ENCODE results near the gene DHH. TPM values are rescaled to one million over a fixed set of nuclear protein-coding genes. Genes with fewer than 3 reads are reported as not detected.

The DHH gene
- total RNA-seq, 1 experiment from 2014 or later = 0.15 TPM

DNA sequence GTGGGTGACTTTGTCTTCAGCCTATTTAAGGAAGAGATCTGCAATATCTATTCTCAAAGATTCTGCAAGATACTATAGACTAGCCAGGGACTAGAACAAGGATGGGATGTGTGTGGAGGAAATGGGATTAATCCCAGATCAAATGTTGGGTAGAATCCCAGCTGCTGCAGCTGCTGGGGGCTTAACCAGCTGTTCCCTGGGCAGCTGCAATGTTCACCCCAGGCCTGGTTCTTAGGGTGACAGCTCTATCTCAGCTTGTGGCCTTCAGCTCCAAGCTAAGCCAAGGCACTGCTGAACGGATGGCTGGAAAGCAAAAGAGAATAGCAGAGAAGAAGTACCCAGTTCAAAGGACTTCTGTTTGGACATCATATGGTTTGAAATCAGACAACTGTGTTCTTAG lies 14.8 kb downstream of the DHH start:
- Mint-ChIP-seq H3K36me3 (no peaks in the 10 kb centered on the region), H3K27me3 (ENCODE audit: low read depth) (peaks cover 34% of the 10 kb centered on the region), H3K4me3 (no peak overlapping the region), H3K9me3 (0 out of 2 replicates have a peak, but pooled peaks cover 4% of the 10 kb centered on the region), H3K4me1 (no peaks in the 10 kb centered on the region), H3K27ac (no peak overlapping the region)
- ChIA-PET POLR2A (no interaction called here), CTCF (interaction anchor here (1.1 to 4.8 kb wide), 7 partner anchors 8 to 92 kb away, joined by 3 to 36 read pairs (median 4); no protein-coding TSS in a partner anchor)
- DNase-seq (ENCODE audit: low spot score) (no peak), ATAC-seq (no peak)
- TF ChIP-seq TP53 (CRISPR knock-in tag; IDR thresholded peaks at IDR 0.05) = no peak
- no peak for TF ChIP-seq PREB (CRISPR knock-in tag; IDR thresholded peaks at IDR 0.05; ENCODE audit: borderline replicate concordance)
- TF ChIP-seq NFE2L1 (CRISPR knock-in tag; IDR thresholded peaks at IDR 0.05) = no peak
- no peak for TF ChIP-seq FOXJ3 (CRISPR knock-in tag; IDR thresholded peaks at IDR 0.05; ENCODE audit: borderline replicate concordance)

GRCh38 chr12:49070971-49071370 lies 23.6 kb downstream of the DHH start:
- ATAC-seq (no peak), DNase-seq (ENCODE audit: low spot score) (no peak)
- TF ChIP-seq ATF2 (CRISPR knock-in tag; IDR thresholded peaks at IDR 0.05; ENCODE audit: borderline replicate concordance, low read depth) (no peak), RORB (CRISPR knock-in tag; IDR thresholded peaks at IDR 0.05) (no peak), NR1H2 (CRISPR knock-in tag; IDR thresholded peaks at IDR 0.05) (no peak), ZNF317 (CRISPR knock-in tag; IDR thresholded peaks at IDR 0.05; ENCODE audit: borderline replicate concordance, low read depth) (no peak), JUN (CRISPR knock-in tag; IDR thresholded peaks at IDR 0.05) (no peak), HMGA2 (CRISPR knock-in tag; IDR thresholded peaks at IDR 0.05) (no peak), ZBTB21 (CRISPR knock-in tag; IDR thresholded peaks at IDR 0.05; ENCODE audit: borderline replicate concordance) (no peak), FOXK1 (CRISPR knock-in tag; IDR thresholded peaks at IDR 0.05) (no peak), ATF1 (CRISPR knock-in tag; IDR thresholded peaks at IDR 0.05) (no peak), FOXJ3 (CRISPR knock-in tag; IDR thresholded peaks at IDR 0.05; ENCODE audit: borderline replicate concordance) (no peak), AR (CRISPR knock-in tag; IDR thresholded peaks at IDR 0.05) (no peak)
- TF ChIP-seq, protein P1, sequence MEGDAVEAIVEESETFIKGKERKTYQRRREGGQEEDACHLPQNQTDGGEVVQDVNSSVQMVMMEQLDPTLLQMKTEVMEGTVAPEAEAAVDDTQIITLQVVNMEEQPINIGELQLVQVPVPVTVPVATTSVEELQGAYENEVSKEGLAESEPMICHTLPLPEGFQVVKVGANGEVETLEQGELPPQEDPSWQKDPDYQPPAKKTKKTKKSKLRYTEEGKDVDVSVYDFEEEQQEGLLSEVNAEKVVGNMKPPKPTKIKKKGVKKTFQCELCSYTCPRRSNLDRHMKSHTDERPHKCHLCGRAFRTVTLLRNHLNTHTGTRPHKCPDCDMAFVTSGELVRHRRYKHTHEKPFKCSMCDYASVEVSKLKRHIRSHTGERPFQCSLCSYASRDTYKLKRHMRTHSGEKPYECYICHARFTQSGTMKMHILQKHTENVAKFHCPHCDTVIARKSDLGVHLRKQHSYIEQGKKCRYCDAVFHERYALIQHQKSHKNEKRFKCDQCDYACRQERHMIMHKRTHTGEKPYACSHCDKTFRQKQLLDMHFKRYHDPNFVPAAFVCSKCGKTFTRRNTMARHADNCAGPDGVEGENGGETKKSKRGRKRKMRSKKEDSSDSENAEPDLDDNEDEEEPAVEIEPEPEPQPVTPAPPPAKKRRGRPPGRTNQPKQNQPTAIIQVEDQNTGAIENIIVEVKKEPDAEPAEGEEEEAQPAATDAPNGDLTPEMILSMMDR (IDR thresholded peaks at IDR 0.05) = no peak
- Mint-ChIP-seq H3K27me3 (ENCODE audit: low read depth) (peaks cover 20% of the 10 kb centered on the region), H3K4me3 (no peak overlapping the region), H3K27ac (no peak overlapping the region), H3K4me1 (peaks cover 15% of the 10 kb centered on the region), H3K36me3 (no peaks in the 10 kb centered on the region), H3K9me3 (no peaks in the 10 kb centered on the region)
- ChIA-PET CTCF (interaction anchor here (1.6 to 7.8 kb wide), 3 partner anchors 17 to 74 kb away, joined by 10 to 73 read pairs (median 13); no protein-coding TSS in a partner anchor), POLR2A (interaction anchor here (0.5 kb wide), 1 partner anchor 195 kb away, joined by 3 read pairs; no protein-coding TSS in a partner anchor)
